Lower leg skin (tissue), 3 donors: ENCODE results near the gene AMIGO1.

Source experiments
- CTCF ChIP-seq, 3 donors: fragments of 450-650 bp; IDR thresholded peaks; one replicate each; pipeline ENCODE4 v1.5.1; 2016; ENCODE audit warnings: antibody characterized with exemption in 3 of 3, mild to moderate bottlenecking in 3 of 3, moderate library complexity in 2 of 3
- POLR2A ChIP-seq, 2 donors: fragments of 450-650 bp; IDR thresholded peaks; one replicate each; pipeline ENCODE4 v1.6.1; 2016 to 2017; ENCODE audit warnings: antibody characterized with exemption in 2 of 2, mild to moderate bottlenecking in 1 of 2, moderate library complexity in 1 of 2

GRCh38 chr1:109532365-109533136 is 23.0 kb upstream of the AMIGO1 start:
- TF ChIP-seq CTCF (IDR thresholded peaks at IDR 0.05): peak in 1 of 3 donors; percentile 94
- no peak for TF ChIP-seq POLR2A (IDR thresholded peaks at IDR 0.05)
